Endothelial cell (in vitro differentiated cells): ENCODE results near the gene SEPTIN11. TPM values are rescaled to one million over a fixed set of nuclear protein-coding genes. Genes with fewer than 3 reads are reported as not detected.

Experiments used
- total RNA-seq: library from RNA; stranded (reverse); fragmentation: NEBNext Ultra II Directional; extraction: Animal tissue kit (Norgen Biotek cat#: 25700); gene quantifications from one replicate; pipeline ENCODE4 v1.2.1, GENCODE V29; 2021; ENCODE audit not compliant: unreplicated experiment

SEPTIN11 gene
- total RNA-seq, 1 donor from 2014 or later, result 331 TPM

Other genes starting within 250 kb of the SEPTIN11 start
- 5.0 TPM for gene SOWAHB, start 51.6 kb upstream of the SEPTIN11 start, total RNA-seq
- 303 TPM for gene CCNI, start 126.2 kb downstream of the SEPTIN11 start, total RNA-seq
- gene CCNG2, start 207.5 kb downstream of the SEPTIN11 start, total RNA-seq, result 67.0 TPM